Stimulated activated CD4-positive, alpha-beta T cell treated with anti-CD3 and anti-CD28 coated beads, TNF-alpha, amount 100 ng/mL, for 4 hours (primary cell): ENCODE measurements around the gene ATP6V1F.

Experiments
- DNase-seq, 3 experiments: peaks; one replicate each; pipeline ENCODE4 v3.0.0-alpha.2; 2020; ENCODE audit warnings: low read depth in 3 of 3

The ATP6V1F gene, protein sequence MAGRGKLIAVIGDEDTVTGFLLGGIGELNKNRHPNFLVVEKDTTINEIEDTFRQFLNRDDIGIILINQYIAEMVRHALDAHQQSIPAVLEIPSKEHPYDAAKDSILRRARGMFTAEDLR

DNA sequence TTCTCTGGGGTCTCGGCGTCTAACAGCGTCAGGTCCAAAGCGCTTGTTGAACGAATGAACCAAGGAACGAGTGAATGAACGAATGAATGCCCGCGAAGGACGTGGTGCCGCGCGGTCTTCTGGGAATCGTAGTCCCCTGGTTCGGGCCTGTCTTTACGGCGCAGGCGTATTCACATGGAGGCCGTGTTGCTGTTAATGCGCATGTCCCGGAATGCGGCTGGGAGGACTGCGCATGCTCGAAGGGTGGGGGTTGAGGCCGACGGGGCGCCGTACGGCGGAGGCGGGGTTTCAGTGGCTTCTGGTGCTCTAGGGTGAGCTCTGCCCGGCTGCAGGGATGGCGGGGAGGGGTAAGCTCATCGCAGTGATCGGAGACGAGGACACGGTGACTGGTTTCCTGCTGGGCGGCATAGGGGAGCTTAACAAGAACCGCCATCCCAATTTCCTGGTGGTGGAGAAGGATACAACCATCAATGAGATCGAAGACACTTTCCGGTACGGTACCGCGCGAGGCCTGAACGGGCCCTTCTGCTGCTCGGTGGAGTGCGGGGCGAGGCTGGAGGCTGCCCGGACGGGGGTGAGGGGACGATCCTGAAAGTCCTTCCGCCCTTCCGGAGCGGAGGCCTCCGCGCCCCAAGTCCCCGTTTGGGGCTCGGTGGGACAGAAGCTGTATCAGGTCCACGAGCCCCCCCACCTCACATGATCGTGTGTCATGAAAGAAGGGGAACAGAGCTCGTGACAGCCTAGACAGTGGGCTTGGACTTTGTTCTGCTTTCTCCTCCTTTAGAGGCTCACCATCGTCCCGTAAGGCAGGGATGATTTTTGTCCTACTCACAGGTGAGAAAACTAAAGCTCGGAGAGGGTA is at the start of gene ATP6V1F:
Gene ATP6V1F, plus strand, starts transcription at position 286 of the 862 bp plus-strand sequence. Its CDS starts 49 bp downstream, at position 335.
- peak; percentile 99 to 100 (median 99) for DNase-seq

GRCh38 chr7:128814499-128814898 is 48.2 kb upstream of the ATP6V1F start:
- DNase-seq = no peak

DNA sequence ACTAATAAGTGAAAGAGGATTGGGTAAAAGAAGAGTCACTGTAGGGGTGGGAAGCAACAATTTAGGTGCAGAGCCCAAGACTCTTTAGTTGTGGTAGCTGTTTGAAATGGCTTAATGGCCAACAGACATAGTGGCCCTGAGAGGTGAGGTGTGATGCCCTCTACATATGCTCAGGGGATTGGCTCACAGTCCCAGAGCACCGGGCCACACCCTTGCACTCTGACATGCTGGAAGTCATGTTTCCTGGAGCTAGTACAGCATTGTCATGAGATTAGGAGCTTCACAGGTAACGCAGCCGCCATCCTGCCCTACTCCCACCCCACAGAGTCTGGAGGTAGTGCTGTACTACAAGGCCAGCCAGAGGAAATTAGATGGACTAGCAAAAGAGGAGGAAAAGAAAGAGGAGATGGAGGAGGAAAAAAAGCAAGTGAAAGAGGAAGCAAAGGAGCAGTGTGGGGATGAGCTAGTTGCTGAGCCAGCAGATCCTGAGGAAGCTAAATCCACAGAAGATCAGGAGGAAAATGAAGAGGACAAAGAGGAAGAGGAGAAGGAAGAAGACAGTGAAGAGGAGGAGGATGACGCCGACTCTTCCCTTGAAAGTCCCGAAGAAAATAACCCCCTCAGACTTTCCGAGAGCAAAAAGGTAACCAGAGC is 47.2 kb upstream of the ATP6V1F start:
- no peak for DNase-seq

DNA sequence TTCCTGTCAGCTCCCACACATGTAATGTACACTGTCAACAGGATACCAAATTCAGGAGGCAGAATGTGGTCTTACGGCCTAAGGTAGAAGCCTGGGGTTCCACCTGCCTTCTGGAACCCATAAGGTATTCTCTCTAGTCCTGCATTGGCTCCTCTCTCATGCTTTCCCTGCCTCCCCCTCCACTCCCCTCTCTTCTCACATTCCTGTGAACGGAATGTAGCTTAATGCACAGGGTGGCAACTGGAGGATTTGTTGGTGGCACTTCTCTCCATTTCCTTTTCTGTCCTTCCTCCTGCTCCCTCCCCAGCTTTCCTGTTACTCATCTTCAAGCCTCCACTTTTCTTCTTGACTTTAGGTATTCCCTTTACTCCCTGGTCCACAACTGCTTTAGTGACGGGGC is 44.0 kb upstream of the ATP6V1F start:
- DNase-seq = no peak

GRCh38 chr7:128821724-128822123 is 40.9 kb upstream of the ATP6V1F start:
- DNase-seq = no peak

DNA sequence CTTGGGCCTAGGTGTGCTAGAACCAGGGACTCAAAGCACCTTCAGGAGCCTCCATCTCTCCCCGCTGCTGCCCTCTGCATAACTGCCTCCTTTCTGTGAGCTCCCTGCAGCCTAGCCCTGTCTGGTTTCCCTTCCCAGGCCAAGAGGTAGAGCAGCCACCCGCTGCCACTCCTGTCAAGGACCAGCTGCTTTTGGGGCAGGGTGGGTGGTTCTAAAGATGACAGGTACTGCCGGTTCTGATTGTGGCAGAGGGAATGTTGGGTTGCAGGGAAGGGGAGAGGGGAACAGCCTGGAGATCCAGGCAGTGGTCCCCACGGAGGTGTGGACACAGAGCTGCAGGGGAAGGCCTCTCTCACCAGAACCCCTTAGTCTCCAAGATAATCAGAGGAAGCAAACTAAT is 36.1 kb upstream of the ATP6V1F start:
- DNase-seq = no peak

DNA sequence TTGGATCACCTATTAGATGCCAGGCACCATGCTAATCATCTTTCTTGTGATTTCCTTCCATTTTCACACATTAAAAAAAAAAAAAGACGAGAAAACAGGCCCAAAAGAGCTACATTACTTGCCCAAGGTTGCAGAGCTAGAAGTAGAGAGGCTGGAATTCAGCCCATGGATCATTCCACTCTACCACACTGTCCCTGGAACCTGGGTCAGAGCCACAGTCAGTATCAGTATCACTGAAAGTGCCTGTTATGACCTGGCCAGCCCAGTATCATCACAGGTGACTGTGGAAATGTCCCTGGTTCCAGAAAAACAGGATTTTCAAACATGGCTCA is 35.8 kb upstream of the ATP6V1F start:
- DNase-seq = no peak

- DNase-seq = no peak
Measured at GRCh38 chr7:128827248-128827958, 35.3 kb upstream of the ATP6V1F start.

DNA sequence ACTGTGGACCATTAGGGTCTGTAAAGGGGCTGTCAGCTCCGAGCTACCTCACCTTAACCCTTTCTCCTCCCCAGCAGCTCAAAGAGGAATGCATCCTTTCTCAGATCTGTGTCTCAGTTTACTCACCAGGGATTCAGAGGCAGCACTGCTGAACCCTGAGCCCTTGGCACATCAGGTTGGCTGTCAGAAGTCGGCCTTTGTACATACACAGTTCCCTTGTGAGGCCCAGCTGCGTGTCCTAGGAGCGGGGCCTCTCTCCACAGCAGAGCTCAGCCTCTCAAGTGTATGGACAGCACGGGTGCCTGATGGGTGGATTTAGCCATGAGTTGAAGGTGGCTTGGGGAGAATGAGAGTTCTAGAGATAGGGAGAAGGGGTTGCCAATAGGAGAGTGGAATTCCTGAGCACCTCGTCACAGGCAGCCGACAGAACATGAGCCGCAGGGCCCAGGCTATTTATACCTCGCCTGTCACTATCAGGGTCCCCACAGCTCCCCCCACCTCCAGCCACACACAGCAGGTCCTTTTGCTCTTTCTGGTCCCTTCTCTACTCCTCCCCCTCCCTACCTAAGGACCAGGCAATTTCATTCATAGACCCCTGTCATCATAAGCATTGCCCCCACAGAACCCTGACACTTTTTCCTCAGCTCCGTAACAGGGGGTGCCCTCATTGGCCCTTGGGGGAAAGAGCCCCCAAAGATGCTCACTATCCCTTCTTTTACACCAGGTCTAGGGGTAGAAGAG is 34.5 kb upstream of the ATP6V1F start:
- no peak for DNase-seq

DNA sequence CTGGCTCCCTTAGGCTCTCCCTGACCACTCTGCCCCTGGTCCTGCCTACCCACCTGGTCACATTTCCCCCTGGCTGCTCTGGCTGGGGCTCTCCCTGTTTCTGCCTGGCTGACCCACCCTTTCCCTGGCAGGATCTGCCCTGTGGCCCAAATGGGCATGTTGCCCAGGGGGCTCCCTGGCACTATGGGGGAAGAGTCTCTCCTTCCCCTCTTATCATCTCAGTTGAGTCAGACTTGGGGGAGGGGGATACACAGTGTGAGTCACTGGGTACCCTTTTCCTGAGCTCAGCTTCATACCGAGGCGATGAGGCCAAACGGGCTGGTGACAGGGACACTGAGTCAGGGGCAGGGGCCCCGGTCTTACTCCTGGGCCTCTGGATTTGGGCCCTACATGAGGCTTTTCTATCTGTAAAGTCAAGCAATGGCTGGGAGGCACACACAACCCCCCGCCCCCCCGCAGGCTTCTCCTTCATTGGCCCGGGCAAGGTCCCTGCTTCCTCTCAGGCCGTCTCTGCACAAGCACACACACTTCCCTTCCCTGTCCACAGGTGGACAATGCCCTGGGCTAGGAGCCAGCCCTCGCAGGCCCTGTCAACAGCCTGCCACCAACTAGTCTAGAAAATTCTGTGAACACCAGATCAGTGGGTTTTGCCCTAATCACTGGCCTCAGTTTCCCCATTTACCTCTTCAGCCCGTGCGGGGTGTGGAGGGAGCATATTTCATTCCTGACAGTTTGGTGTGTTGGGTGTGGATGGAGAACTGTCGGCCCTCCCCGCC is 33.1 kb upstream of the ATP6V1F start:
- no peak for DNase-seq

DNA sequence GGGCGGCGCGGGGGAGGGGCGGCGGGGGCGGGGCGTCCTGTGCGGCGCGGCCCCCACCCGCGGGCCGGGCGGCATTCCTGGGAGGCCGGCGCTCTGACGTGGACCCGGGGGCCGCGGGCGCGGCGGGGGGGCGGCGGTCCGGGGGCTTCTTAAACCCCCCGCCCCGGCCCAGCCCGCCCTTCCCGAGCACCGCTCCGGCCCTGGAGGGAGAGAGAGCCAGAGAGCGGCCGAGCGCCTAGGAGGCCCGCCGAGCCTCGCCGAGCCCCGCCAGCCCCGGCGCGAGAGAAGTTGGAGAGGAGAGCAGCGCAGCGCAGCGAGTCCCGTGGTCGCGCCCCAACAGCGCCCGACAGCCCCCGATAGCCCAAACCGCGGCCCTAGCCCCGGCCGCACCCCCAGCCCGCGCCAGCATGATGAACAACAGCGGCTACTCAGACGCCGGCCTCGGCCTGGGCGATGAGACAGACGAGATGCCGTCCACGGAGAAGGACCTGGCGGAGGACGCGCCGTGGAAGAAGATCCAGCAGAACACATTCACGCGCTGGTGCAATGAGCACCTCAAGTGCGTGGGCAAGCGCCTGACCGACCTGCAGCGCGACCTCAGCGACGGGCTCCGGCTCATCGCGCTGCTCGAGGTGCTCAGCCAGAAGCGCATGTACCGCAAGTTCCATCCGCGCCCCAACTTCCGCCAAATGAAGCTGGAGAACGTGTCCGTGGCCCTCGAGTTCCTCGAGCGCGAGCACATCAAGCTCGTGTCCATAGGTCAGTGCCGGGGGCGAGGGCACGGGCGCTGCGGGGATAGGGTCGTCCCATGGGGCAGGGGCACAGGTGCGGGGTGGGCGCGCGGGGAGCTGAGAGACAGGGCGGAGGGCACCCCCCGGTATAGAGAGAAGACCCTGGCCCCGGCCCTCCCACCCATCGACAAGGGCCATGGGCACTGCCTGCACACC is 32.2 kb upstream of the ATP6V1F start, which contains the start of gene FLNC:
Gene FLNC, plus strand, starts transcription at position 176 of the 947 bp plus-strand sequence. Its CDS starts 232 bp downstream, at position 408.
- DNase-seq = peak in 1 of 3 experiments; percentile 12

GRCh38 chr7:128831178-128831993 is 31.3 kb upstream of the ATP6V1F start:
- DNase-seq = no peak

DNA sequence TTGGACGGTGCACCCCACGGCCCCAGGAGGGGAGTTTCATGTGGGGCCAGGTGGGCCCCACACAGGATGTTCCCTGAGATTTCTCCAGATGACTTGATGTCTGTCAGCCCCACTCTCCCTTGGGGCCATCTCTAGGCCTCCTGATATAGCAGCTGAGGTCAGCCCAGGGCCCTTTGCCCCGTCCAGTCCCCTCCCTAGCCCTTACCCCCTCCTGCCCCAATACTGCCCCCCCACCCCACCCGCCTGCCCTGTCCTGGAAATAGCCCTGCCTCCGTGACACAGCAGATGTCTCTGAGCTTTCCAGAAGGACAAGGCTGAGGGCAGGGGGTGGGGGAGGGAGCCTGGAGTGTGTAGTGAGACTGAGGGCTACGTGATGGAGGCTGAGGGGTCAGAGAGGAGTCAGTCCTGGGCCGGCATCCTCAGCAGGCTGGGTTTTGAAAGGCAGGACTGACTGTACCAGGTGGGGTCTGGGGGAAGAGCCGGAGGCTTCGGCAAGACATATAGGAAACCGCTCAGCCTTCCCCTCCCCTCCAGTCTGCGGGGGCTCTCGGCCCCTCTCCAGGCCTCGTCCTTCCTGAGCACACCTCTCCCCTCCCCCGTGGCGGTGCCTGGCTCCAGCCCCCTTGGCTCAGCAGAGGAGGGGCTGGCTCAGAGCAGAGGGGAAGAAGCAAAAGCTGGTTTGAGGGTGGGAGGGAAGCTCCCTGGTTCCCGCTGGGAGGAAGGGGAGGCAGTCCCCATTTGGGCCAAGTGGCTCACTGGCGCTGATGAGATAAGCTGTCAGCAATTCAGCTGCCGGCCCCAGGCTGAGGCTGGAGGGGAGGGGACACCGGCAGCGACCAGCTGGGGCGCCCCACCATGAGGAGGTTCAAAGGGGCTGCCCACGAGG is 30.4 kb upstream of the ATP6V1F start:
- DNase-seq = no peak

- no peak for DNase-seq
Measured at GRCh38 chr7:128832880-128833147, 29.8 kb upstream of the ATP6V1F start.

GRCh38 chr7:128833148-128833945 is 29.3 kb upstream of the ATP6V1F start:
- DNase-seq = no peak

DNA sequence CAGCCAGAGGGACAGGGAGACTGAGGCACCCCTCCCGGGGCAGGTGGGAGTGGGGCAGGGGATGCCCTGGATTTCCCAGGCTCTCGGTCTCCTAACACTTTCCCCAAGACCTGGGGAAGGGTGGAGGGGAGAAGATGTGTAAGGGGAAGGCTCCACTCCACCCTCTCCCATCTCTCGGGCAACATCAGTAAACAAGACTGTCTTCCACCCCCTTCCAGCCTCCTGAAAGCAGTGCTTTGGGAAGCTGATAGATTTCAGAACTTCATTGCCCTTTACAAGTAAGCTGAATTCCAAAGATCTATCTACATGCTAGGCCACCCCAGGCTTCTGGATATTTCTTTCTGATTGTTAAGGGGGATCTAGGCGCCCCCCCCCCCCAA is 28.7 kb upstream of the ATP6V1F start:
- no peak for DNase-seq

DNA sequence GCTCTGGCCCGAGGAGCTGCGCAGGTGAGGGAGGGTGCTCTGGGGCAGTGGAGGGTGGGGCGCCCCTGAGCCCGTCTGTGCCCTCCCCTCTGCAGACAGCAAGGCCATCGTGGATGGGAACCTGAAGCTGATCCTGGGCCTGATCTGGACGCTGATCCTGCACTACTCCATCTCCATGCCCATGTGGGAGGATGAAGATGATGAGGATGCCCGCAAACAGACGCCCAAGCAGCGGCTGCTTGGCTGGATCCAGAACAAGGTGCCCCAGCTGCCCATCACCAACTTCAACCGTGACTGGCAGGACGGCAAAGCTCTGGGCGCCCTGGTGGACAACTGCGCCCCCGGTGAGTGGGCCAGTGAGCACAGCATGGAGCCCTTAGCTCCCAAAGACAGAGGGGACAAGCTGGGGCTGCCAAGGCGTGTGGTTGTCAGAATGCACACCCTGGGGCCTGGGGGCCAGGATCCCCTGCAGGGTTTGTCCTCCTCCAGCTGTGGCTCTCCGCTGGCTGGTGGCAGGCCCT is 27.4 kb upstream of the ATP6V1F start:
- DNase-seq = no peak
